SU-DHL-6 (cell line): Measurements from ENCODE around the gene RNF220.
A peak's percentile ranks its signal among the peaks of the same experiment; 100 is the strongest.

Experiments used
- H2AFZ ChIP-seq: fragments of 200-600 bp; sonication (generic); 2 replicates; pipeline ENCODE4 v1.6.1; 2014; ENCODE audit warnings: low read depth, mild to moderate bottlenecking, moderate library complexity, mixed read lengths, antibody characterized with exemption, low read length; ENCODE audit not compliant: severe bottlenecking
- H3F3A ChIP-seq: fragments of 200-600 bp; shearing (Covaris generic); 2 replicates; pipeline ENCODE4 v1.6.0; 2016; ENCODE audit warnings: antibody characterized with exemption, mild to moderate bottlenecking; ENCODE audit not compliant: insufficient read depth
- H3K27ac ChIP-seq: fragments of 200-600 bp; sonication (generic); 2 replicates; pipeline ENCODE4 v1.5.1; 2016; ENCODE audit warnings: low read depth, mild to moderate bottlenecking, low read length, moderate library complexity, mixed read lengths
- H3K27me3 ChIP-seq: fragments of 200-600 bp; sonication (generic), shearing (Covaris generic); 2 replicates; pipeline ENCODE4 v1.6.0; 2014; ENCODE audit warnings: mild to moderate bottlenecking, low read length
- H3K36me3 ChIP-seq: fragments of 200-600 bp; sonication (generic); 2 replicates; pipeline ENCODE4 v1.6.1; 2014; ENCODE audit warnings: mild to moderate bottlenecking, low read length, mixed read lengths
- H3K4me2 ChIP-seq: fragments of 300-600, 200-600 bp; shearing (Covaris generic), sonication (generic); 2 replicates; pipeline ENCODE4 v1.6.0; 2014; ENCODE audit warnings: low read length, low read depth, mild to moderate bottlenecking; ENCODE audit not compliant: poor library complexity, severe bottlenecking
- H3K4me3 ChIP-seq: fragments of 200-600 bp; sonication (generic); 2 replicates; pipeline ENCODE4 v1.5.1; 2014; ENCODE audit warnings: antibody characterized with exemption, low read length, mild to moderate bottlenecking, mixed read lengths; ENCODE audit not compliant: insufficient read depth, poor library complexity, severe bottlenecking
- H3K79me2 ChIP-seq: fragments of 200-600 bp; sonication (generic); 2 replicates; pipeline ENCODE4 v1.6.1; 2014; ENCODE audit warnings: mild to moderate bottlenecking, low read length, moderate library complexity; ENCODE audit not compliant: insufficient read depth
- H3K9ac ChIP-seq: fragments of 200-600 bp; sonication (generic); 2 replicates; pipeline ENCODE4 v1.7.0; 2014; ENCODE audit warnings: mild to moderate bottlenecking, low read length
- H3K9me2 ChIP-seq: fragments of 200-600 bp; sonication (generic); replicated peaks from 2 replicates; pipeline ENCODE4 v1.6.1; 2014; ENCODE audit warnings: low read length; ENCODE audit not compliant: insufficient read depth
- H3K9me3 ChIP-seq: fragments of 200-600 bp; sonication (generic); 2 replicates; pipeline ENCODE4 v1.6.1; 2014; ENCODE audit warnings: low read length, mixed read lengths; ENCODE audit not compliant: insufficient read depth
- H4K20me1 ChIP-seq: fragments of 200-600 bp; sonication (generic); 2 replicates; pipeline ENCODE4 v1.6.1; 2014; ENCODE audit warnings: low read depth, mild to moderate bottlenecking, antibody characterized with exemption, low read length, moderate library complexity, mixed read lengths
- CTCF ChIP-seq: fragments of 200-600 bp; sonication (generic); IDR thresholded peaks from one replicate; pipeline ENCODE4 v1.5.1; 2017; ENCODE audit warnings: antibody characterized with exemption, mild to moderate bottlenecking, low read length, moderate library complexity; ENCODE audit not compliant: insufficient read depth, poor library complexity, severe bottlenecking
- EZH2phosphoT487 ChIP-seq: fragments of 200-600 bp; sonication (generic), shearing (Covaris generic); conservative IDR thresholded peaks from 2 replicates; pipeline ENCODE4 v1.6.1; 2018; ENCODE audit warnings: mild to moderate bottlenecking, antibody characterized with exemption, low read length, moderate library complexity, mixed read lengths

The RNF220 gene

GRCh38 chr1:44375547-44375946, 29.5 kb upstream of the RNF220 start:
- H3K27me3 ChIP-seq, result no peaks in the 10 kb centered on the region
- no peaks in the 10 kb centered on the region for H3K36me3 ChIP-seq
- TF ChIP-seq CTCF (no peak), EZH2phosphoT487 (no peak)
- H3K9me2 ChIP-seq, result no peaks in the 10 kb centered on the region
- no peak overlapping the region for H3K4me2 ChIP-seq
- no peak overlapping the region for H2AFZ ChIP-seq
- no peaks in the 10 kb centered on the region for H3K79me2 ChIP-seq
- H3K9ac ChIP-seq, result no peak overlapping the region
- H3K4me3 ChIP-seq, result no peak overlapping the region
- no peaks in the 10 kb centered on the region for H3K9me3 ChIP-seq
- H3K27ac ChIP-seq, result no peak overlapping the region
- no peaks in the 10 kb centered on the region for H4K20me1 ChIP-seq
- H3F3A ChIP-seq, result no peaks in the 10 kb centered on the region

- H3K9me2 ChIP-seq, result no peaks in the 10 kb centered on the region
- no peak overlapping the region for H3K27ac ChIP-seq
- H3K9me3 ChIP-seq, result no peaks in the 10 kb centered on the region
- H3K27me3 ChIP-seq, result no peaks in the 10 kb centered on the region
- H3K36me3 ChIP-seq, result no peaks in the 10 kb centered on the region
- TF ChIP-seq CTCF, result peak; percentile 52
- no peak for TF ChIP-seq EZH2phosphoT487
- H3K79me2 ChIP-seq, result no peaks in the 10 kb centered on the region
- no peaks in the 10 kb centered on the region for H3F3A ChIP-seq
- no peak overlapping the region for H2AFZ ChIP-seq
- no peak overlapping the region for H3K4me3 ChIP-seq
- no peak overlapping the region for H3K9ac ChIP-seq
- no peaks in the 10 kb centered on the region for H4K20me1 ChIP-seq
- H3K4me2 ChIP-seq, result no peak overlapping the region
These were observed 26.9 kb upstream of the RNF220 start for GRCh38 chr1:44377925-44378784.

GRCh38 chr1:44380666-44381177, 24.3 kb upstream of the RNF220 start:
- H3K79me2 ChIP-seq, result no peaks in the 10 kb centered on the region

More at GRCh38 chr1:44380666-44381177, 24.3 kb upstream of the RNF220 start:
- Histone ChIP-seq H3K36me3 (no peaks in the 10 kb centered on the region), H3F3A (no peaks in the 10 kb centered on the region), H3K27me3 (no peaks in the 10 kb centered on the region), H3K4me3 (no peak overlapping the region), H4K20me1 (no peaks in the 10 kb centered on the region), H3K9me2 (no peaks in the 10 kb centered on the region), H3K9ac (no peak overlapping the region), H3K9me3 (no peaks in the 10 kb centered on the region), H3K4me2 (no peak overlapping the region), H3K27ac (no peak overlapping the region), H2AFZ (no peak overlapping the region)
- TF ChIP-seq CTCF, result no peak
- no peak for TF ChIP-seq EZH2phosphoT487
